ENCODE measurements around the gene USP24.
A peak's percentile ranks its signal among the peaks of the same experiment; 100 is the strongest.

Gene USP24

DNA sequence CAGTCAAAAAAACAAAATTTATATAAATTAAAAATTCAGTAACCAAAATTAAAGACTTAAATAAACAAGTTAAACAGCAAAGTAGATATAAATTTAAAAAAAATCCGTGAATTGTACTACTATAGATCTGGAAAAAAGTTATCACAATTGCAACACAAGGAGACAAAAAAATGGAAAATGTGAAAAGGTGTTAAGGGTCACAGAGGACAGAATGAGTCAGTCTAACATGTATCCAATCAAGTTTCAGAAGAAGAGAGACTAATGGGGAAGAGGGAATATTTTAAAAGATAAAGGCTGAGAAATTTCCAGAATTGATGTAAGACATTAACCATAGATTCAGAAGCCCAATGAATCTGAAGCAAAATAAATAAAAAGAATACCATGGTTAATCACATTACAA is 46.0 kb downstream of the USP24 start:
- H3K27me3 ChIP-seq (ENCODE audit: control insufficient read depth in 5 of 5, insufficient read depth in 4 of 5, low read length in 5 of 5): no peaks in the 10 kb centered on the region
- peaks cover 33 to 57% (median 50%) of the 10 kb centered on the region in 5 donors for H3K36me3 ChIP-seq (ENCODE audit: control insufficient read depth in 5 of 5, insufficient read depth in 5 of 5, low read length in 5 of 5)
- no peaks in the 10 kb centered on the region for H3K9me3 ChIP-seq (ENCODE audit: control insufficient read depth in 5 of 5, low read length in 5 of 5)
- H3K9ac ChIP-seq (ENCODE audit: low read length in 5 of 5): no peak overlapping the region
- H3K4me3 ChIP-seq (ENCODE audit: low read depth in 1 of 5, low read length in 5 of 5): no peak overlapping the region
- H3K27ac ChIP-seq (ENCODE audit: low read depth, low read length): peak overlapping the region; percentile 19
- H3K4me1 ChIP-seq (ENCODE audit: control insufficient read depth in 5 of 5, insufficient read depth in 5 of 5, low read length in 5 of 5): peaks cover 0 to 2% (median 0%) of the 10 kb centered on the region in 5 donors

- Histone ChIP-seq H3K9ac (ENCODE audit: low read length in 5 of 5) (no peak overlapping the region), H3K36me3 (ENCODE audit: control insufficient read depth in 5 of 5, insufficient read depth in 5 of 5, low read length in 5 of 5) (peaks cover 33 to 64% (median 54%) of the 10 kb centered on the region in 5 donors), H3K27me3 (ENCODE audit: control insufficient read depth in 5 of 5, insufficient read depth in 4 of 5, low read length in 5 of 5) (no peaks in the 10 kb centered on the region), H3K4me1 (ENCODE audit: control insufficient read depth in 5 of 5, insufficient read depth in 5 of 5, low read length in 5 of 5) (peaks cover 0 to 2% (median 0%) of the 10 kb centered on the region in 5 donors), H3K27ac (ENCODE audit: low read depth, low read length) (peak overlapping the region; percentile 0), H3K9me3 (ENCODE audit: control insufficient read depth in 5 of 5, low read length in 5 of 5) (no peaks in the 10 kb centered on the region), H3K4me3 (ENCODE audit: low read depth in 1 of 5, low read length in 5 of 5) (no peak overlapping the region)
Measured at GRCh38 chr1:55168353-55168752, 46.8 kb downstream of the USP24 start.

GRCh38 chr1:55167224-55167871 is 47.8 kb downstream of the USP24 start:
- Histone ChIP-seq H3K27me3 (ENCODE audit: control insufficient read depth in 5 of 5, insufficient read depth in 4 of 5, low read length in 5 of 5) (no peaks in the 10 kb centered on the region), H3K9ac (ENCODE audit: low read length in 5 of 5) (no peak overlapping the region), H3K4me1 (ENCODE audit: control insufficient read depth in 5 of 5, insufficient read depth in 5 of 5, low read length in 5 of 5) (peaks cover 0 to 2% (median 0%) of the 10 kb centered on the region in 5 donors), H3K27ac (ENCODE audit: low read depth, low read length) (no peak overlapping the region), H3K4me3 (ENCODE audit: low read depth in 1 of 5, low read length in 5 of 5) (no peak overlapping the region), H3K9me3 (ENCODE audit: control insufficient read depth in 5 of 5, low read length in 5 of 5) (no peaks in the 10 kb centered on the region), H3K36me3 (ENCODE audit: control insufficient read depth in 5 of 5, insufficient read depth in 5 of 5, low read length in 5 of 5) (peaks cover 33 to 64% (median 54%) of the 10 kb centered on the region in 5 donors)

- H3K9ac ChIP-seq (ENCODE audit: low read length in 5 of 5): no peak overlapping the region
- H3K27me3 ChIP-seq (ENCODE audit: control insufficient read depth in 5 of 5, insufficient read depth in 4 of 5, low read length in 5 of 5): no peaks in the 10 kb centered on the region
- H3K4me3 ChIP-seq (ENCODE audit: low read depth in 1 of 5, low read length in 5 of 5): no peak overlapping the region
- H3K9me3 ChIP-seq (ENCODE audit: control insufficient read depth in 5 of 5, low read length in 5 of 5): no peaks in the 10 kb centered on the region
- peaks cover 0 to 2% (median 0%) of the 10 kb centered on the region in 5 donors for H3K4me1 ChIP-seq (ENCODE audit: control insufficient read depth in 5 of 5, insufficient read depth in 5 of 5, low read length in 5 of 5)
- no peak overlapping the region for H3K27ac ChIP-seq (ENCODE audit: low read depth, low read length)
- peaks cover 29 to 61% (median 54%) of the 10 kb centered on the region in 5 donors for H3K36me3 ChIP-seq (ENCODE audit: control insufficient read depth in 5 of 5, insufficient read depth in 5 of 5, low read length in 5 of 5)
Measured at GRCh38 chr1:55164906-55165305, 50.3 kb downstream of the USP24 start.

DNA sequence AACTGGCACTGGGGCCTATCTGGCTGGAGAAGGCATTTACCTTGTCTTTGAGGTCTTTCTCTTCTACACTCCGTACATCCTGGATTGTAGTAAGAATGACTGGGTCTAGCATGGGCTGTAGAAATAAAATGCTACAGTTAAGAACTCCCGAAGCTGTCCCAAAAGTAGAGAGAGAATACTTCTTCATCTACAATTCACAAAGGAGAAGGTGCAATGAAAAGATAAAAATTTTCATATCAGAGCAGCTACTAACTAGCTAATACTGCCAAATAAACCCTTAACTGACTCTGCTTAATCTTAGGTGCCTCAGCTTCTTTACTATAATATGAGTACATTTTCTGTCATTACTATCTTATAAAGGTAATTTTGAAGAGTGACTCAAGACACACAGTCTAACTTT is 55.6 kb downstream of the USP24 start:
- Histone ChIP-seq H3K4me3 (ENCODE audit: low read depth in 1 of 5, low read length in 5 of 5) (no peak overlapping the region), H3K4me1 (ENCODE audit: control insufficient read depth in 5 of 5, insufficient read depth in 5 of 5, low read length in 5 of 5) (no peaks in the 10 kb centered on the region), H3K27ac (ENCODE audit: low read depth, low read length) (no peak overlapping the region), H3K9ac (ENCODE audit: low read length in 5 of 5) (no peak overlapping the region), H3K36me3 (ENCODE audit: control insufficient read depth in 5 of 5, insufficient read depth in 5 of 5, low read length in 5 of 5) (peaks cover 45 to 69% (median 59%) of the 10 kb centered on the region in 5 donors), H3K9me3 (ENCODE audit: control insufficient read depth in 5 of 5, low read length in 5 of 5) (no peaks in the 10 kb centered on the region), H3K27me3 (ENCODE audit: control insufficient read depth in 5 of 5, insufficient read depth in 4 of 5, low read length in 5 of 5) (no peaks in the 10 kb centered on the region)

GRCh38 chr1:55156608-55157007 is 58.6 kb downstream of the USP24 start:
- no peak overlapping the region for H3K4me3 ChIP-seq (ENCODE audit: low read depth in 1 of 5, low read length in 5 of 5)
- H3K27me3 ChIP-seq (ENCODE audit: control insufficient read depth in 5 of 5, insufficient read depth in 4 of 5, low read length in 5 of 5): no peaks in the 10 kb centered on the region
- H3K36me3 ChIP-seq (ENCODE audit: control insufficient read depth in 5 of 5, insufficient read depth in 5 of 5, low read length in 5 of 5): peaks cover 59 to 79% (median 72%) of the 10 kb centered on the region in 5 donors
- H3K9me3 ChIP-seq (ENCODE audit: control insufficient read depth in 5 of 5, low read length in 5 of 5): no peaks in the 10 kb centered on the region
- H3K9ac ChIP-seq (ENCODE audit: low read length in 5 of 5): no peak overlapping the region
- peaks cover 0 to 7% (median 0%) of the 10 kb centered on the region in 5 donors for H3K4me1 ChIP-seq (ENCODE audit: control insufficient read depth in 5 of 5, insufficient read depth in 5 of 5, low read length in 5 of 5)
- no peak overlapping the region for H3K27ac ChIP-seq (ENCODE audit: low read depth, low read length)

DNA sequence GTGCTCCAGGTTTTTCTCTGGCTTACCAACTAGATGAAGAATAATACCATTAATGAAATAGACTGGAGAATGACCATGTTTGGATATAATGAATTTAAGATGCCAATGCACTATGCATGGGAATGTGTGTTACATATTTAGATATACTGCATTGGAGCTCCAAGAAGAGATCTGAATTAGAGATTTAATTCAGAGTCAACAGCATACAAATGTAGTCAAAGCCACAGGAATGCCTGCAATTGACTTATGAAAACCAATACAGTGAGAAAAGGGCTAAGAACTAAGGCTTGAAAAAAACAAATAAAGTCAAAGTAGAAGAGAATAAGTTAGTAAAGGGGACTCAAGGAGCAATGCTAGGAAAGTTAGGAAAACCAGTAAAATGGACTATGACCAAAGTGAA is 59.1 kb downstream of the USP24 start:
- H3K27ac ChIP-seq (ENCODE audit: low read depth, low read length): no peak overlapping the region
- no peaks in the 10 kb centered on the region for H3K9me3 ChIP-seq (ENCODE audit: control insufficient read depth in 5 of 5, low read length in 5 of 5)
- H3K27me3 ChIP-seq (ENCODE audit: control insufficient read depth in 5 of 5, insufficient read depth in 4 of 5, low read length in 5 of 5): no peaks in the 10 kb centered on the region
- H3K4me1 ChIP-seq (ENCODE audit: control insufficient read depth in 5 of 5, insufficient read depth in 5 of 5, low read length in 5 of 5): peaks cover 0 to 12% (median 0%) of the 10 kb centered on the region in 5 donors
- peaks cover 60 to 80% (median 69%) of the 10 kb centered on the region in 5 donors for H3K36me3 ChIP-seq (ENCODE audit: control insufficient read depth in 5 of 5, insufficient read depth in 5 of 5, low read length in 5 of 5)
- H3K4me3 ChIP-seq (ENCODE audit: low read depth in 1 of 5, low read length in 5 of 5): no peak overlapping the region
- H3K9ac ChIP-seq (ENCODE audit: low read length in 5 of 5): no peak overlapping the region

DNA sequence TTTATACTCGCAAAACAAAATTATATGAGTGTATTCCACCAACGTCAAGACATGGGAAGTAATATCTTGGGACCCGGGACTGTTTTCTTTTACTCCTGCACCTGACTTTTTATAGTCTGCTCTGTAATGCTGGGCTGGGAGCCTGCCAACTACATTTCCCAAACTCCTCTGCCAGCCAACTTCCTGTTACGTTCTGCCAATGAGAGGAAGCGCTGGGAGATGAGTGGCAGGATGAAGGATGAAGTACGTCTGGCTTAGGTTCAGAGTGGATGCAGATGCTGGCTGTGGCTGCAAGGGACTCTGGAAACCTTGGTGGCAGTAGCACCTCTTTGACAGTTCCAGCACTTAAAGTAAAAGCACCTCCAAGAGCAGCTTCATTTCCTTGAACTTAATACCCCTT is 59.6 kb downstream of the USP24 start:
- H3K9me3 ChIP-seq (ENCODE audit: control insufficient read depth in 5 of 5, low read length in 5 of 5): no peaks in the 10 kb centered on the region
- H3K27ac ChIP-seq (ENCODE audit: low read depth, low read length): no peak overlapping the region
- no peaks in the 10 kb centered on the region for H3K27me3 ChIP-seq (ENCODE audit: control insufficient read depth in 5 of 5, insufficient read depth in 4 of 5, low read length in 5 of 5)
- peaks cover 0 to 12% (median 0%) of the 10 kb centered on the region in 5 donors for H3K4me1 ChIP-seq (ENCODE audit: control insufficient read depth in 5 of 5, insufficient read depth in 5 of 5, low read length in 5 of 5)
- H3K36me3 ChIP-seq (ENCODE audit: control insufficient read depth in 5 of 5, insufficient read depth in 5 of 5, low read length in 5 of 5): peaks cover 57 to 76% (median 69%) of the 10 kb centered on the region in 5 donors
- no peak overlapping the region for H3K4me3 ChIP-seq (ENCODE audit: low read depth in 1 of 5, low read length in 5 of 5)
- no peak overlapping the region for H3K9ac ChIP-seq (ENCODE audit: low read length in 5 of 5)

- Histone ChIP-seq H3K4me1 (ENCODE audit: control insufficient read depth in 5 of 5, insufficient read depth in 5 of 5, low read length in 5 of 5) (peaks cover 0 to 12% (median 0%) of the 10 kb centered on the region in 5 donors), H3K27me3 (ENCODE audit: control insufficient read depth in 5 of 5, insufficient read depth in 4 of 5, low read length in 5 of 5) (no peaks in the 10 kb centered on the region), H3K27ac (ENCODE audit: low read depth, low read length) (no peak overlapping the region), H3K36me3 (ENCODE audit: control insufficient read depth in 5 of 5, insufficient read depth in 5 of 5, low read length in 5 of 5) (peaks cover 55 to 75% (median 63%) of the 10 kb centered on the region in 5 donors), H3K4me3 (ENCODE audit: low read depth in 1 of 5, low read length in 5 of 5) (no peak overlapping the region), H3K9ac (ENCODE audit: low read length in 5 of 5) (no peak overlapping the region), H3K9me3 (ENCODE audit: control insufficient read depth in 5 of 5, low read length in 5 of 5) (no peaks in the 10 kb centered on the region)
Measured at GRCh38 chr1:55154616-55155015, 60.5 kb downstream of the USP24 start.

DNA sequence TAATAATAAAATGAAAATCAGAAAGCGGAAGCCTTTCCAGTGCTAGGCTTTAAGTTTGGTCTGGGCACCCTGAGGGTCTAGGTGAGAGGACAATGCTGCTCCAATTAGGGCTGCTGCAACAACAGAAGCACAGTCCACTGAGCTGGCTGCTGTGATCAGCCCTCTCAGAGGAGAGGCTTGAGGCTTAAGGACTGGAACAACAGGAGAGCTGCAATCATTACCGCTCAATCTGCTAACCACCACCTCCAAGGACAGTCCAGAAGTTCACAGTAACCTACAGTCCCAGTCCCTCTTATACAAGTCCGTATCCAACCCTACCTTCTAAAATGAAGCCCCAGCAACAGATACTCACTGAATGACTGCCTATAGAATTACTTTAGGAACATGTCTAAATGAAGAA is 62.1 kb downstream of the USP24 start:
- peaks cover 41 to 71% (median 53%) of the 10 kb centered on the region in 5 donors for H3K36me3 ChIP-seq (ENCODE audit: control insufficient read depth in 5 of 5, insufficient read depth in 5 of 5, low read length in 5 of 5)
- H3K9ac ChIP-seq (ENCODE audit: low read length in 5 of 5): no peak overlapping the region
- H3K27ac ChIP-seq (ENCODE audit: low read depth, low read length): no peak overlapping the region
- no peaks in the 10 kb centered on the region for H3K27me3 ChIP-seq (ENCODE audit: control insufficient read depth in 5 of 5, insufficient read depth in 4 of 5, low read length in 5 of 5)
- H3K4me1 ChIP-seq (ENCODE audit: control insufficient read depth in 5 of 5, insufficient read depth in 5 of 5, low read length in 5 of 5): peaks cover 0 to 12% (median 0%) of the 10 kb centered on the region in 5 donors
- no peaks in the 10 kb centered on the region for H3K9me3 ChIP-seq (ENCODE audit: control insufficient read depth in 5 of 5, low read length in 5 of 5)
- no peak overlapping the region for H3K4me3 ChIP-seq (ENCODE audit: low read depth in 1 of 5, low read length in 5 of 5)
